HCT116 (cell line): ENCODE measurements around the gene NRN1. TPM values are rescaled to one million over a fixed set of nuclear protein-coding genes. Genes with fewer than 3 reads are reported as not detected.

Experiments used
- ATAC-seq: fragments of 200-7000 bp; cut with Tn5 transposase; 2 replicates; pipeline ENCODE4 v1.9.1; 2020; ENCODE audit warnings: mild to moderate bottlenecking, moderate library complexity
- BruUV-seq: library from RNA; stranded (reverse); fragments of 400-500 nt; replicated peaks from 2 replicates; lab custom pipeline; 2021; lab: Mats Ljungman, UMichigan
- CTCF ChIA-PET: fragments of 300-600 bp; sonication (Branson Sonifier 250); formaldehyde crosslinking; loops from one replicate; lab custom pipeline; 2021; ENCODE audit warnings: antibody characterized with exemption; lab: Charles Lee
- POLR2A ChIA-PET: fragments of 300-600, 350-600 bp; sonication (Branson Sonifier 250); formaldehyde crosslinking; loops from one replicate; lab custom pipeline; 2021; ENCODE audit warnings: antibody characterized with exemption; lab: Charles Lee
- RAD21 ChIA-PET, 2 experiments: fragments of 300-600 bp; sonication (Branson Sonifier 250); formaldehyde crosslinking; loops; one replicate each; lab custom pipeline; 2023; ENCODE audit warnings: low total read pairs in 2 of 2; ENCODE audit not compliant: uncharacterized antibody in 2 of 2, unreplicated experiment in 2 of 2, low non-redundant PET in 1 of 2; lab: Charles Lee
- DNase-seq: peaks from one replicate; pipeline ENCODE4 v3.0.0-alpha.2; 2010; ENCODE audit warnings: low read depth, low spot score
- H2AFZ ChIP-seq: fragments of 200-600 bp; shearing (Covaris generic), sonication (generic); 2 replicates; pipeline ENCODE4 v1.6.1; 2017; ENCODE audit warnings: low read depth, mixed run types, mixed read lengths, antibody characterized with exemption, low read length; ENCODE audit not compliant: poor library complexity, severe bottlenecking
- H3K27ac ChIP-seq: 2 replicates; pipeline ENCODE4 v1.5.1; 2012; ENCODE audit warnings: low read depth, low read length
- H3K27me3 ChIP-seq: fragments of 200-600 bp; sonication (generic); 2 replicates; pipeline ENCODE4 v1.6.1; 2016; ENCODE audit warnings: mixed run types, low read length, mixed read lengths; ENCODE audit not compliant: insufficient read depth
- H3K36me3 ChIP-seq, 2 experiments: fragments of 200-500 bp in 1 of 2; fragments of 200-600 bp in 1 of 2; sonication (Bioruptor generic) in 1 of 2; sonication (generic) in 1 of 2; 2 replicates each; pipeline versions ENCODE4 v1.5.1 to v1.6.1; 2014 to 2016; ENCODE audit warnings: low read length in 2 of 2, inconsistent platforms in 1 of 2, mixed read lengths in 1 of 2, mixed run types in 1 of 2; ENCODE audit not compliant: insufficient read depth in 2 of 2, control insufficient read depth in 1 of 2
- H3K4me1 ChIP-seq, 2 experiments: fragments of 200-600 bp in 1 of 2; sonication (generic) in 1 of 2; 2 replicates each; pipeline versions ENCODE4 v1.5.1 to v1.6.1; 2012 to 2017; ENCODE audit warnings: low read length in 2 of 2, inconsistent platforms in 1 of 2, mild to moderate bottlenecking in 1 of 2, mixed read lengths in 1 of 2, mixed run types in 1 of 2, moderate library complexity in 1 of 2; ENCODE audit not compliant: insufficient read depth in 2 of 2, control insufficient read depth in 1 of 2
- H3K4me2 ChIP-seq: fragments of 200-600 bp; sonication (generic); 2 replicates; pipeline ENCODE4 v1.6.1; 2017; ENCODE audit warnings: mixed run types, low read length, mixed read lengths
- H3K4me3 ChIP-seq, 2 experiments: fragments of 200-600 bp in 1 of 2; sonication (generic) in 1 of 2; replicated peaks in 1 of 2; 2 replicates each; pipeline ENCODE4 v1.5.1; 2011 to 2016; ENCODE audit warnings: low read length in 2 of 2, control low read depth in 1 of 2, low read depth in 1 of 2, mild to moderate bottlenecking in 1 of 2, mixed read lengths in 1 of 2, mixed run types in 1 of 2
- H3K79me2 ChIP-seq: fragments of 200-600 bp; sonication (generic); 2 replicates; pipeline ENCODE4 v1.6.1; 2017; ENCODE audit warnings: mild to moderate bottlenecking, mixed run types, low read length, moderate library complexity, mixed read lengths; ENCODE audit not compliant: insufficient read depth
- H3K9ac ChIP-seq: fragments of 200-600 bp; sonication (generic); 2 replicates; pipeline ENCODE4 v1.6.1; 2016; ENCODE audit warnings: low read length, mixed read lengths
- H3K9me2 ChIP-seq: fragments of 200-600 bp; sonication (generic), shearing (Covaris generic); 2 replicates; pipeline ENCODE4 v1.6.1; 2017; ENCODE audit warnings: mixed run types, mild to moderate bottlenecking, moderate library complexity; ENCODE audit not compliant: insufficient read depth
- H3K9me3 ChIP-seq, 2 experiments: fragments of 200-500 bp in 1 of 2; fragments of 200-600 bp in 1 of 2; sonication (Bioruptor generic) in 1 of 2; sonication (generic) in 1 of 2; 2 replicates each; pipeline ENCODE4 v1.6.1; 2014 to 2017; ENCODE audit warnings: low read length in 2 of 2, mixed read lengths in 2 of 2, inconsistent platforms in 1 of 2, low read depth in 1 of 2, mild to moderate bottlenecking in 1 of 2, mixed run types in 1 of 2, moderate library complexity in 1 of 2; ENCODE audit not compliant: control insufficient read depth in 1 of 2, insufficient read depth in 1 of 2
- H4K20me1 ChIP-seq: fragments of 200-600 bp; sonication (generic), shearing (Covaris generic); 2 replicates; pipeline ENCODE4 v1.6.1; 2017; ENCODE audit warnings: mixed run types, mild to moderate bottlenecking, moderate library complexity; ENCODE audit not compliant: insufficient read depth
- CBX3 ChIP-seq: IDR thresholded peaks from 2 replicates; pipeline ENCODE4 v1.6.1; 2012; ENCODE audit warnings: low read depth
- CEBPB ChIP-seq: IDR thresholded peaks from 2 replicates; pipeline ENCODE4 v1.6.1; 2012; ENCODE audit warnings: low read depth
- CTCF ChIP-seq, 3 experiments: fragments of 200-600 bp in 1 of 3; sonication (generic) in 1 of 3; IDR thresholded peaks in 2 of 3; conservative IDR thresholded peaks in 1 of 3; 2 replicates each; pipeline ENCODE4 v1.5.1; 2012 to 2017; ENCODE audit warnings: low read depth in 2 of 3, low read length in 2 of 3, antibody characterized with exemption in 1 of 3, borderline replicate concordance in 1 of 3, control low read depth in 1 of 3, mild to moderate bottlenecking in 1 of 3, mixed read lengths in 1 of 3, mixed run types in 1 of 3, moderate library complexity in 1 of 3; ENCODE audit not compliant: insufficient read depth in 1 of 3
- EGR1 ChIP-seq: IDR thresholded peaks from 2 replicates; pipeline ENCODE4 v1.6.1; 2012; ENCODE audit warnings: low read depth
- EZH2phosphoT487 ChIP-seq: fragments of 200-600 bp; IDR thresholded peaks from 2 replicates; pipeline ENCODE4 v1.6.1; 2018; ENCODE audit warnings: antibody characterized with exemption, borderline replicate concordance
- FOSL1 ChIP-seq: IDR thresholded peaks from 2 replicates; pipeline ENCODE4 v1.6.1; 2012; ENCODE audit warnings: low read depth
- JUND ChIP-seq: IDR thresholded peaks from 2 replicates; pipeline ENCODE4 v1.6.1; 2012
- MAX ChIP-seq: IDR thresholded peaks from 2 replicates; pipeline ENCODE4 v1.6.1; 2012
- RAD21 ChIP-seq: IDR thresholded peaks from 2 replicates; pipeline ENCODE4 v1.6.1; 2012; ENCODE audit warnings: low read depth, mild to moderate bottlenecking
- REST ChIP-seq: IDR thresholded peaks from 2 replicates; pipeline ENCODE4 v1.6.1; 2012; ENCODE audit warnings: low read depth
- SP1 ChIP-seq: IDR thresholded peaks from 2 replicates; pipeline ENCODE4 v1.6.1; 2012; ENCODE audit warnings: low read depth
- SRF ChIP-seq: IDR thresholded peaks from 2 replicates; pipeline ENCODE4 v1.6.1; 2012; ENCODE audit warnings: low read depth
- TCF7L2 ChIP-seq: IDR thresholded peaks from 2 replicates; pipeline ENCODE4 v1.7.0; 2011; ENCODE audit warnings: borderline replicate concordance, inconsistent platforms; ENCODE audit not compliant: insufficient read depth, insufficient read length; ENCODE audit errors: extremely low read depth
- YY1 ChIP-seq: IDR thresholded peaks from 2 replicates; pipeline ENCODE4 v1.6.1; 2011; ENCODE audit warnings: low read length, low read depth, moderate library complexity, mild to moderate bottlenecking; ENCODE audit not compliant: insufficient replicate concordance; ENCODE audit errors: extremely low read depth
- ZFX ChIP-seq: fragments of 450-650 bp; IDR thresholded peaks from 2 replicates; pipeline ENCODE4 v1.6.1; 2017
- intact Hi-C: fragments of 100-400 bp; cut with micrococcal nuclease; formaldehyde crosslinking; loops from 2 replicates; pipeline ENCODE4 v1.10.0; 2022
- total RNA-seq: library from RNA; stranded (reverse); gene quantifications from one replicate; pipeline ENCODE4 v1.2.1, GENCODE V29; 2021; ENCODE audit not compliant: unreplicated experiment
- TF ChIP-seq, protein P1 (sequence below): IDR thresholded peaks from 2 replicates; pipeline ENCODE4 v1.6.1; 2012
- TF ChIP-seq, protein P2 (sequence below): IDR thresholded peaks from 2 replicates; pipeline ENCODE4 v1.6.1; 2011; ENCODE audit warnings: mild to moderate bottlenecking, low read length, moderate library complexity; ENCODE audit not compliant: insufficient replicate concordance; ENCODE audit errors: extremely low read depth

Gene NRN1
- total RNA-seq, 1 experiment from 2014 or later = not detected

DNA sequence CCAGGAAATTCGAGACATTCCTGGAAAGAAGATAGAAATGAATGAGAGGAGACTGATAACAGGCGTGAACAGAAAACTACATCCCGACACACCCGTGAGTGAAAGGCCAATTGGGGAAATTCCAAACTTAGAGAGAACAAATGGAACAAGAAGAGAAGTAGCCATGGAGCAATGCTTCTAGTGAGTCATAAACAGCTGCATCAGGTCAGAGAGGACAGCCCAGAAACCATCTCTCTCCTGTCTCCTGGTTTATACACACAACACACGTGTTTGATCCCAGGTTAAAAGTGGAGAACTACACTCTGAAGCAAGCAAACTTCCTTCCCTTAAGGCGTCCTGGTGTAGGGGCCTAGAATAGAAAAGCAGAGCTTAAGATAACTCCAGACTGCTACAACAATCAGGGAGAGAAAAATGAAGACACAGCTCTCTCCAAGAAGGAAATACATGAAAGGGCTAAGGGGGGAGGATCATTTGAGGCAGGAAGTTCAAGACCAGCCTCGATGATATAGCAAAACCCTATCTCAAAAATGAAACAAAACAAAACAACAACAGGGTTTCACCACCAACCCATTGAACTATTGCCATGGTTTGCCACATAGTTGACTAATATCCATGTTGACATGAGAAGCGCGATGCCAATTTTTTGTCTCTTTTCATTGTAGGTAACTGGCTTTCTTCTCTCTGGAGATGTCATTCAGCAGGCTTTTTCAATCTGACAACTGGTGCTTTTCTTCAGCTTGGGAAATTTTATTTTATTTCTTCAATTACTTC lies 26.9 kb downstream of the NRN1 start:
- CTCF ChIA-PET = no interaction called here
- DNase-seq (no peak), ATAC-seq (no peak)
- Histone ChIP-seq H3K9me3 (no peaks in the 10 kb centered on the region), H3K79me2 (no peaks in the 10 kb centered on the region), H2AFZ (no peak overlapping the region), H3K27ac (no peak overlapping the region), H3K9ac (no peak overlapping the region), H3K9me2 (no peaks in the 10 kb centered on the region), H3K4me2 (no peak overlapping the region), H3K27me3 (no peaks in the 10 kb centered on the region), H3K4me1 (no peaks in the 10 kb centered on the region), H3K4me3 (no peak overlapping the region), H4K20me1 (no peaks in the 10 kb centered on the region), H3K36me3 (no peaks in the 10 kb centered on the region)
- TF ChIP-seq EZH2phosphoT487 (no peak), YY1 (no peak), CBX3 (no peak), TCF7L2 (no peak), EGR1 (no peak), JUND (no peak), SRF (no peak), SP1 (no peak), CEBPB (no peak), MAX (no peak), FOSL1 (no peak), ZFX (no peak), CTCF (IDR thresholded peaks at IDR 0.05 in 2 of 3, conservative IDR thresholded peaks at IDR 0.05 in 1 of 3; ENCODE audit: borderline replicate concordance in 1 of 3, insufficient read depth in 1 of 3, low read depth in 2 of 3, low read length in 2 of 3) (no peak), RAD21 (no peak), REST (no peak)
- TF ChIP-seq, protein P1, sequence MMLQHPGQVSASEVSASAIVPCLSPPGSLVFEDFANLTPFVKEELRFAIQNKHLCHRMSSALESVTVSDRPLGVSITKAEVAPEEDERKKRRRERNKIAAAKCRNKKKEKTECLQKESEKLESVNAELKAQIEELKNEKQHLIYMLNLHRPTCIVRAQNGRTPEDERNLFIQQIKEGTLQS = no peak
- TF ChIP-seq, protein P2, sequence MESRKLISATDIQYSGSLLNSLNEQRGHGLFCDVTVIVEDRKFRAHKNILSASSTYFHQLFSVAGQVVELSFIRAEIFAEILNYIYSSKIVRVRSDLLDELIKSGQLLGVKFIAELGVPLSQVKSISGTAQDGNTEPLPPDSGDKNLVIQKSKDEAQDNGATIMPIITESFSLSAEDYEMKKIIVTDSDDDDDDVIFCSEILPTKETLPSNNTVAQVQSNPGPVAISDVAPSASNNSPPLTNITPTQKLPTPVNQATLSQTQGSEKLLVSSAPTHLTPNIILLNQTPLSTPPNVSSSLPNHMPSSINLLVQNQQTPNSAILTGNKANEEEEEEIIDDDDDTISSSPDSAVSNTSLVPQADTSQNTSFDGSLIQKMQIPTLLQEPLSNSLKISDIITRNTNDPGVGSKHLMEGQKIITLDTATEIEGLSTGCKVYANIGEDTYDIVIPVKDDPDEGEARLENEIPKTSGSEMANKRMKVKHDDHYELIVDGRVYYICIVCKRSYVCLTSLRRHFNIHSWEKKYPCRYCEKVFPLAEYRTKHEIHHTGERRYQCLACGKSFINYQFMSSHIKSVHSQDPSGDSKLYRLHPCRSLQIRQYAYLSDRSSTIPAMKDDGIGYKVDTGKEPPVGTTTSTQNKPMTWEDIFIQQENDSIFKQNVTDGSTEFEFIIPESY = no peak
- BruUV-seq = no TSS peak
- intact Hi-C loops = no loop called here
- POLR2A ChIA-PET = no interaction called here
- RAD21 ChIA-PET = no interaction called here
